ENCODE data around the gene FCHSD2. TPM values are rescaled to one million over a fixed set of nuclear protein-coding genes. Genes with fewer than 3 reads are reported as not detected.
A peak's percentile ranks its signal among the peaks of the same experiment; 100 is the strongest.
"Not testable (repeated sequence)": the region's sequence is repeated elsewhere in the genome, so short reads cannot be mapped to it uniquely, and the experiment has no call there.

The FCHSD2 gene
- total and polyA plus RNA-seq, 2 experiments from 2014 or later = 9.1 to 19.8 TPM

DNA sequence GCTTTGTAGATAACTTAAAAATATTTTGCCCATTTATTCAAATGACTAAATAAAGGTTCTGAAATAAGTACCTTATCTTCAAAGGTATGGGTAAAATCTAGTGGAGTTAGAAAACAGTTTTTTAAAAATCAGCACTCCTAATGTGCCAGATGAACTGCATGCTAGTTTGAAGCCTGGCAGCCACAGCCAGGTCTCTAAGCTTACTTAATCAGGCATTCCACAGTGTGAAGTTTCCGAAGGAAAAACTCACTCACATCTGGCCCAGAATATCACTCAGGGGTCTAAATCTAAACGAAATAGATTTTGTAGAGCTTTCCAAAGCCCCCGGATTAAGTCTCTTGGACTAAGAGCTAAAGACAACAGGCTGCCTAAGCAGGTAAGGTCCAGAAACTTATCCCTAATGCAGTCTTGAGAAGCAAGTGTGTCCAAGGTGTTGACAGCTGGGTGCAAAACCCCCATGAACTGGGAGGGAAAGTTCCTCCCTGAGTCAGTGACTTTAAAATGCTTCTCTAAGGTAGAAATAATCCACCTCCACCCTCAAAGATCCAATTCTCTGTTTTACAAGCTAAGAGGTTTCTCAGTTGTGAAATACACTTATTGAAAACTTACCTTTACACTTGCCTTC is 157.6 kb downstream of the FCHSD2 start:
- Histone ChIP-seq H3K27me3 (replicated peaks; ENCODE audit: insufficient read depth) (no peaks in the 10 kb centered on the region), H3K9me2 (ENCODE audit: insufficient read depth) (no peaks in the 10 kb centered on the region), H3K9ac (no peak overlapping the region), H3K4me2 (ENCODE audit: unreplicated experiment) (no peak overlapping the region), H3K27ac (no peak overlapping the region), H3F3A (ENCODE audit: insufficient read depth) (no peaks in the 10 kb centered on the region), H4K20me1 (ENCODE audit: insufficient read depth) (no peaks in the 10 kb centered on the region), H3K4me1 (ENCODE audit: insufficient read depth) (peaks cover 2% of the 10 kb centered on the region), H3K79me2 (ENCODE audit: insufficient read depth) (no peaks in the 10 kb centered on the region), H2AFZ (no peak overlapping the region), H3K4me3 (no peak overlapping the region), H3K36me3 (ENCODE audit: low read depth) (peaks cover 12% of the 10 kb centered on the region; the same call in 1 of the 2 replicates), H3K9me3 (ENCODE audit: low read depth) (no peaks in the 10 kb centered on the region)
- in situ Hi-C loops (cut with MboI) = no loop called here
- WGBS, 2 experiments (ENCODE audit: low coverage in 1 of 2, low lambda C conversion rate in 2 of 2, missing lambda C conversion rate in 2 of 2) = 76 to 80% methylated on average over 3 of the region's 3 CpGs
- no peak for TF ChIP-seq EZH2 (IDR thresholded peaks at IDR 0.05; ENCODE audit: insufficient read depth, poor library complexity, severe bottlenecking)
- TF ChIP-seq EZH2phosphoT487 (IDR thresholded peaks at IDR 0.05; ENCODE audit: insufficient read depth, low read depth) = no peak
- no peak for DNase-seq

- DNase-seq = no peak
- Histone ChIP-seq H2AFZ (no peak overlapping the region), H3K4me2 (ENCODE audit: unreplicated experiment) (no peak overlapping the region), H3F3A (ENCODE audit: insufficient read depth) (no peaks in the 10 kb centered on the region), H3K9me3 (ENCODE audit: low read depth) (no peaks in the 10 kb centered on the region), H3K36me3 (ENCODE audit: low read depth) (peaks cover 12% of the 10 kb centered on the region; the same call in 1 of the 2 replicates), H3K4me3 (no peak overlapping the region), H3K79me2 (ENCODE audit: insufficient read depth) (no peaks in the 10 kb centered on the region), H4K20me1 (ENCODE audit: insufficient read depth) (no peaks in the 10 kb centered on the region), H3K4me1 (ENCODE audit: insufficient read depth) (no peaks in the 10 kb centered on the region), H3K27me3 (replicated peaks; ENCODE audit: insufficient read depth) (no peaks in the 10 kb centered on the region), H3K9ac (no peak overlapping the region), H3K9me2 (ENCODE audit: insufficient read depth) (no peaks in the 10 kb centered on the region), H3K27ac (no peak overlapping the region)
- in situ Hi-C loops (cut with MboI) = no loop called here
- WGBS, 2 experiments (ENCODE audit: low coverage in 1 of 2, low lambda C conversion rate in 2 of 2, missing lambda C conversion rate in 2 of 2) = 96 to 98% methylated on average over 2 of the region's 2 CpGs
- no peak for TF ChIP-seq EZH2 (IDR thresholded peaks at IDR 0.05; ENCODE audit: insufficient read depth, poor library complexity, severe bottlenecking)
- TF ChIP-seq EZH2phosphoT487 (IDR thresholded peaks at IDR 0.05; ENCODE audit: insufficient read depth, low read depth) = no peak
Observed at GRCh38 chr11:72983560-72983959, 158.6 kb downstream of the FCHSD2 start.

- H3K9ac ChIP-seq = no peak overlapping the region
- no peaks in the 10 kb centered on the region for H3K4me1 ChIP-seq (ENCODE audit: insufficient read depth)
- H3K79me2 ChIP-seq (ENCODE audit: insufficient read depth) = no peaks in the 10 kb centered on the region
- TF ChIP-seq EZH2 (IDR thresholded peaks at IDR 0.05; ENCODE audit: insufficient read depth, poor library complexity, severe bottlenecking) = no peak
- no peak for TF ChIP-seq EZH2phosphoT487 (IDR thresholded peaks at IDR 0.05; ENCODE audit: insufficient read depth, low read depth)
- in situ Hi-C loops (cut with MboI) = no loop called here
- no peak for DNase-seq
- H3K27me3 ChIP-seq (replicated peaks; ENCODE audit: insufficient read depth) = no peaks in the 10 kb centered on the region
- no peaks in the 10 kb centered on the region for H3K9me3 ChIP-seq (ENCODE audit: low read depth)
- H3K9me2 ChIP-seq (ENCODE audit: insufficient read depth) = no peaks in the 10 kb centered on the region
- H3K4me3 ChIP-seq = no peak overlapping the region
- H3K27ac ChIP-seq = no peak overlapping the region
- H3F3A ChIP-seq (ENCODE audit: insufficient read depth) = 0 out of 2 replicates have a peak, but pooled peaks cover 4% of the 10 kb centered on the region
- no peaks in the 10 kb centered on the region for H4K20me1 ChIP-seq (ENCODE audit: insufficient read depth)
- 69 to 79% methylated on average over 3 of the region's 3 CpGs for whole genome bisulfite sequencing, 2 experiments (ENCODE audit: low coverage in 1 of 2, low lambda C conversion rate in 2 of 2, missing lambda C conversion rate in 2 of 2)
- H3K36me3 ChIP-seq (ENCODE audit: low read depth) = peaks cover 12% of the 10 kb centered on the region; the same call in 1 of the 2 replicates
- no peak overlapping the region for H3K4me2 ChIP-seq (ENCODE audit: unreplicated experiment)
- H2AFZ ChIP-seq = no peak overlapping the region
Observed at GRCh38 chr11:72981971-72982685, 160.0 kb downstream of the FCHSD2 start.

DNA sequence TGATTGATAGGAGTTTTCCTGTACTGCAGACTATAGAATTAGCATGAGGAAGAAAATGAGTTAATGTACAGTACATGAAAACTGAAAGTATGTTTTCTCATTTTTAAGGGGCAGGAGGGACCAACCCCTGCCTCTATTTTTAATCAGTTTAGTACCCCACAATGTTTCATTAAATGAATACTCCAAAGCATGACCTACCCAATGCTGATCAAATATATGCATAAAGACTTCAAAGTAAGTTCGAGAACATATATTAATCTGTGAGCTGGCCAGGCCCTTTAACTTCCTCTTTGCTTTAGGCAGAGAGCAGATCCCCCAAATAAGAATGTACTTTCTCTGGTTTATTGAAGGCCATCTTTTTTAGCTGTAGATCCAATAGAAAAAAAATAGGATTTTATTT is 161.0 kb downstream of the FCHSD2 start:
- in situ Hi-C loops (cut with MboI) = no loop called here
- peaks cover 3% of the 10 kb centered on the region; the same call in 1 of the 2 replicates for H3K4me1 ChIP-seq (ENCODE audit: insufficient read depth)
- DNase-seq = no peak
- no peak for TF ChIP-seq EZH2 (IDR thresholded peaks at IDR 0.05; ENCODE audit: insufficient read depth, poor library complexity, severe bottlenecking)
- no peak for TF ChIP-seq EZH2phosphoT487 (IDR thresholded peaks at IDR 0.05; ENCODE audit: insufficient read depth, low read depth)
- no peak overlapping the region for H3K4me2 ChIP-seq (ENCODE audit: unreplicated experiment)
- H4K20me1 ChIP-seq (ENCODE audit: insufficient read depth) = no peaks in the 10 kb centered on the region
- H3K9ac ChIP-seq = no peak overlapping the region
- H3K36me3 ChIP-seq (ENCODE audit: low read depth) = peaks cover 12% of the 10 kb centered on the region; the same call in 1 of the 2 replicates
- no peaks in the 10 kb centered on the region for H3K9me3 ChIP-seq (ENCODE audit: low read depth)
- no peak overlapping the region for H3K4me3 ChIP-seq
- H3K27ac ChIP-seq = no peak overlapping the region
- WGBS, 2 experiments (ENCODE audit: low coverage in 1 of 2, low lambda C conversion rate in 2 of 2, missing lambda C conversion rate in 2 of 2) = 93 to 100% methylated on average over 1 of the region's 1 CpG
- no peaks in the 10 kb centered on the region for H3K9me2 ChIP-seq (ENCODE audit: insufficient read depth)
- H3K79me2 ChIP-seq (ENCODE audit: insufficient read depth) = no peaks in the 10 kb centered on the region
- H2AFZ ChIP-seq = no peak overlapping the region
- H3F3A ChIP-seq (ENCODE audit: insufficient read depth) = peaks cover 13% of the 10 kb centered on the region
- no peaks in the 10 kb centered on the region for H3K27me3 ChIP-seq (replicated peaks; ENCODE audit: insufficient read depth)

- Histone ChIP-seq H3F3A (ENCODE audit: insufficient read depth) (peaks cover 38% of the 10 kb centered on the region), H3K4me1 (ENCODE audit: insufficient read depth) (peaks cover 29% of the 10 kb centered on the region)
- DNase-seq; H3K27me3 ChIP-seq (replicated peaks; ENCODE audit: insufficient read depth); H3K9ac ChIP-seq; H4K20me1 ChIP-seq (ENCODE audit: insufficient read depth); H3K9me3 ChIP-seq (ENCODE audit: low read depth); H3K9me2 ChIP-seq (ENCODE audit: insufficient read depth); H3K79me2 ChIP-seq (ENCODE audit: insufficient read depth); H3K4me3 ChIP-seq; in situ Hi-C loops (cut with MboI); H3K4me2 ChIP-seq (ENCODE audit: unreplicated experiment); H3K27ac ChIP-seq; H2AFZ ChIP-seq; H3K36me3 ChIP-seq (ENCODE audit: low read depth): not testable (repeated sequence)
- 93 to 100% methylated on average over 2 of the region's 2 CpGs for WGBS, 2 experiments (ENCODE audit: low coverage in 1 of 2, low lambda C conversion rate in 2 of 2, missing lambda C conversion rate in 2 of 2)
Observed at GRCh38 chr11:72977782-72978181, 164.3 kb downstream of the FCHSD2 start.

DNA sequence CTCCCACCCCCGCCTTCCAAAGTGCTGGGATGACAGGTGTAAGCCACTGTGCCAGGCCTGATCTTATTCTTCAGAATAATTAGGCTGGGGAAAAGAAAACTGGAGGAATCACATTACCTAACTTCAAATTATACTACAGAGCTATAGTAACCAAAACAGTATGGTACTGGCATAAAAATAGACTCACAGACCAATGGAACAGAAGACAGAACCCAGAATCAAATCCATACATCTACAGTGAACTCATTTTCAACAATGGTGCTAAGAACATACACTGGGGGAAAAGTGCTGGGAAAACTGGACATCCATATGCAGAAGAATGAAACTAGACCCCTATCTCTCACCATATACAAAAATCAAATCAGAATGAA is 165.6 kb downstream of the FCHSD2 start:
- peaks cover 48% of the 10 kb centered on the region for H3F3A ChIP-seq (ENCODE audit: insufficient read depth)
- H3K79me2 ChIP-seq (ENCODE audit: insufficient read depth); H3K27ac ChIP-seq; H3K36me3 ChIP-seq (ENCODE audit: low read depth); H3K9ac ChIP-seq; in situ Hi-C loops (cut with MboI); H4K20me1 ChIP-seq (ENCODE audit: insufficient read depth); H3K4me3 ChIP-seq; H3K9me2 ChIP-seq (ENCODE audit: insufficient read depth); H2AFZ ChIP-seq; H3K9me3 ChIP-seq (ENCODE audit: low read depth); DNase-seq; H3K27me3 ChIP-seq (replicated peaks; ENCODE audit: insufficient read depth): not testable (repeated sequence)
- H3K4me2 ChIP-seq (ENCODE audit: unreplicated experiment) = peak overlapping the region; percentile 2
- WGBS, 2 experiments (ENCODE audit: low coverage in 1 of 2, low lambda C conversion rate in 2 of 2, missing lambda C conversion rate in 2 of 2) = 83 to 93% methylated on average over 1 of the region's 1 CpG
- peaks cover 41% of the 10 kb centered on the region for H3K4me1 ChIP-seq (ENCODE audit: insufficient read depth)

Data from GM23248 (cell line).